SK-N-MC (cell line): ENCODE results near the gene GRIN3A.

Experiments
- EZH2 ChIP-seq: fragments of 200-600 bp; sonication (generic); IDR thresholded peaks from one replicate; pipeline ENCODE4 v1.6.1; 2017; ENCODE audit warnings: antibody characterized with exemption
- POLR2AphosphoS5 ChIP-seq: IDR thresholded peaks from 2 replicates; pipeline ENCODE4 v1.6.1; 2012; ENCODE audit warnings: mild to moderate bottlenecking, low read depth, low read length, borderline replicate concordance

- TF ChIP-seq EZH2 (no peak), POLR2AphosphoS5 (no peak)
Observed at GRCh38 chr9:101758304-101758930, 20.0 kb upstream of the GRIN3A start.
